A549 (cell line): ENCODE data around the gene FAM120A. TPM values are rescaled to one million over a fixed set of nuclear protein-coding genes. Genes with fewer than 3 reads are reported as not detected.

Experiments used
- ATAC-seq, 2 experiments: fragments of 200-7000 bp in 1 of 2; fragments of >200 bp in 1 of 2; cut with Nextera tagmentation in 1 of 2; cut with Tn5 transposase in 1 of 2; 3 replicates each; pipeline versions ENCODE4 v1.8.0 to v1.9.1; 2018 to 2020; ENCODE audit warnings: mild to moderate bottlenecking in 1 of 2, moderate library complexity in 1 of 2
- CTCF ChIA-PET: fragments of 300-600 bp; sonication (Branson Sonifier 250); formaldehyde crosslinking; extraction: SDS; loops from one replicate; lab custom pipeline; 2021; ENCODE audit warnings: antibody characterized with exemption, inconsistent platforms; lab: Yijun Ruan, JAX
- POLR2A ChIA-PET: fragments of 350-600 bp; formaldehyde crosslinking; extraction: SDS; loops from one replicate; lab custom pipeline; 2021; ENCODE audit warnings: antibody characterized with exemption, inconsistent platforms; lab: Yijun Ruan, JAX
- DNase-seq, 2 experiments: peaks; one replicate each; pipeline versions ENCODE4 v3.0.0 to v3.0.0-alpha.2; 2011 to 2016; ENCODE audit warnings: low read depth in 1 of 2, low spot score in 1 of 2
- FAIRE-seq: peaks from 2 replicates; lab custom pipeline; 2011; peaks lifted over from hg19 to GRCh38; lab: Jason Lieb, UNC
- H3K27ac ChIP-seq, 2 experiments: fragments of >200 bp; sonication (Bioruptor Twin); formaldehyde crosslinking; 3 replicates each; pipeline ENCODE4 v1.5.1; 2016 to 2017
- H3K4me1 ChIP-seq: fragments of >200 bp; sonication (Bioruptor Twin); formaldehyde crosslinking; 3 replicates; pipeline ENCODE4 v1.6.1; 2016
- H3K4me2 ChIP-seq: fragments of >200 bp; sonication (Bioruptor Twin); formaldehyde crosslinking; 3 replicates; pipeline ENCODE4 v1.6.1; 2016
- H3K4me3 ChIP-seq: fragments of >200 bp; sonication (Bioruptor Twin); formaldehyde crosslinking; 3 replicates; pipeline ENCODE4 v1.5.1; 2016
- H3K9me3 ChIP-seq: fragments of >200 bp; sonication (Bioruptor Twin); formaldehyde crosslinking; 3 replicates; pipeline ENCODE4 v1.6.1; 2016
- ATOH8 ChIP-seq: fragments of 250-450 bp; sonication (Bioruptor Pico); IDR thresholded peaks from 2 replicates; pipeline ENCODE4 v1.5.0; 2020; ENCODE audit warnings: low read depth, mild to moderate bottlenecking, moderate library complexity
- BCL3 ChIP-seq: fragments of >200 bp; sonication (Bioruptor Twin); formaldehyde crosslinking; IDR thresholded peaks from 3 replicates; pipeline ENCODE4 v1.6.1; 2016
- CBX8 ChIP-seq: fragments of 200-600 bp; sonication (generic); IDR thresholded peaks from 2 replicates; pipeline ENCODE4 v1.6.1; 2016
- CTCF ChIP-seq: fragments of >200 bp; sonication (Bioruptor Twin); formaldehyde crosslinking; IDR thresholded peaks from 3 replicates; pipeline ENCODE4 v1.5.1; 2016
- EHMT2 ChIP-seq: fragments of 200-600 bp; sonication (generic); IDR thresholded peaks from 2 replicates; pipeline ENCODE4 v1.6.1; 2016; ENCODE audit warnings: antibody characterized with exemption, low read depth, mild to moderate bottlenecking, moderate library complexity
- ESRRA ChIP-seq: fragments of 150-350 bp; IDR thresholded peaks from 2 replicates; pipeline ENCODE4 v1.6.1; 2014; ENCODE audit warnings: mild to moderate bottlenecking, low read length, borderline replicate concordance
- FOSL2 ChIP-seq, 2 experiments: fragments of 450-650 bp in 1 of 2; fragments of >200 bp in 1 of 2; sonication (Bioruptor Twin) in 1 of 2; formaldehyde crosslinking; IDR thresholded peaks; 2 replicates each; pipeline versions ENCODE4 v1.5.0 to v1.6.1; 2016 to 2020; ENCODE audit warnings: mild to moderate bottlenecking in 1 of 2, moderate library complexity in 1 of 2
- FOXS1 ChIP-seq: fragments of 250-450 bp; sonication (Bioruptor Pico); IDR thresholded peaks from 2 replicates; pipeline ENCODE4 v1.5.0; 2020; ENCODE audit warnings: mild to moderate bottlenecking, moderate library complexity
- HDAC2 ChIP-seq: fragments of 200-600 bp; sonication (generic); IDR thresholded peaks from 2 replicates; pipeline ENCODE4 v1.6.1; 2016
- HES2 ChIP-seq: fragments of >200 bp; sonication (Bioruptor Twin); formaldehyde crosslinking; IDR thresholded peaks from 2 replicates; pipeline ENCODE4 v1.6.1; 2016
- HOXB13 ChIP-seq: fragments of 250-450 bp; sonication (Bioruptor Pico); IDR thresholded peaks from 2 replicates; pipeline ENCODE4 v1.5.0; 2020; ENCODE audit warnings: low read depth, mild to moderate bottlenecking, moderate library complexity
- JUN ChIP-seq, 2 experiments: fragments of >200 bp; sonication (Bioruptor Twin); formaldehyde crosslinking; IDR thresholded peaks; 2 replicates in 1 of 2; 3 replicates in 1 of 2; pipeline ENCODE4 v1.6.1; 2016 to 2017
- KDM5A ChIP-seq: fragments of 200-600 bp; sonication (generic); IDR thresholded peaks from 2 replicates; pipeline ENCODE4 v1.6.1; 2016; ENCODE audit warnings: antibody characterized with exemption, mild to moderate bottlenecking
- MAFK ChIP-seq: fragments of 450-650 bp; IDR thresholded peaks from 2 replicates; pipeline ENCODE4 v1.6.1; 2014; ENCODE audit not compliant: partially characterized antibody
- MAX ChIP-seq: IDR thresholded peaks from 2 replicates; pipeline ENCODE4 v1.6.1; 2012
- MAZ ChIP-seq: fragments of 150-350 bp; IDR thresholded peaks from 2 replicates; pipeline ENCODE4 v1.6.1; 2014; ENCODE audit warnings: antibody characterized with exemption, low read depth, low read length, borderline replicate concordance
- NFE2L2 ChIP-seq: fragments of 150-350 bp; conservative IDR thresholded peaks from 2 replicates; pipeline ENCODE4 v1.6.1; 2014; ENCODE audit warnings: low read length
- NPAS2 ChIP-seq: fragments of 250-450 bp; sonication (Bioruptor Pico); IDR thresholded peaks from 2 replicates; pipeline ENCODE4 v1.8.0; 2022; ENCODE audit warnings: mild to moderate bottlenecking, moderate library complexity, borderline replicate concordance
- PHF8 ChIP-seq: fragments of 200-600 bp; sonication (generic); IDR thresholded peaks from 2 replicates; pipeline ENCODE4 v1.6.1; 2016; ENCODE audit warnings: low read depth, mild to moderate bottlenecking, antibody characterized with exemption, moderate library complexity, borderline replicate concordance
- POLR2A ChIP-seq: IDR thresholded peaks from 2 replicates; pipeline ENCODE4 v1.6.1; 2012; ENCODE audit warnings: mild to moderate bottlenecking, low read length
- POLR2AphosphoS2 ChIP-seq: conservative IDR thresholded peaks from 2 replicates; pipeline ENCODE4 v1.6.1; 2012; ENCODE audit warnings: low read length, improper control_type of control experiment, inconsistent platforms
- RAD21 ChIP-seq, 2 experiments: fragments of >200 bp in 1 of 2; sonication (Bioruptor Twin) in 1 of 2; formaldehyde crosslinking in 1 of 2; IDR thresholded peaks in 1 of 2; conservative IDR thresholded peaks in 1 of 2; 2 replicates in 1 of 2; 3 replicates in 1 of 2; pipeline ENCODE4 v1.6.1; 2012 to 2018; ENCODE audit warnings: inconsistent platforms in 1 of 2
- TFCP2L1 ChIP-seq: fragments of 250-450 bp; sonication (Bioruptor Pico); IDR thresholded peaks from 2 replicates; pipeline ENCODE4 v1.5.0; 2021; ENCODE audit warnings: mild to moderate bottlenecking
- TP53 ChIP-seq: fragments of 250-450 bp; sonication (Bioruptor Pico); IDR thresholded peaks from 2 replicates; pipeline ENCODE4 v1.5.0; 2021; ENCODE audit warnings: mild to moderate bottlenecking, moderate library complexity
- ZNF302 ChIP-seq: fragments of 250-450 bp; sonication (Bioruptor Pico); IDR thresholded peaks from 2 replicates; pipeline ENCODE4 v1.9.0; 2021; ENCODE audit warnings: inconsistent platforms, mild to moderate bottlenecking, moderate library complexity
- WGBS: methylation state at CpG from one replicate; pipeline ENCODE4 v1.1.6; 2017; ENCODE audit errors: missing lambda C conversion rate; 5-methylcytosine and 5-hydroxymethylcytosine counted together
- polyA plus RNA-seq, 4 experiments: library from polyadenylated mRNA; depleted of rRNA in 3 of 4; stranded (reverse); fragments of >200 nt; fragmentation: RNase III in 1 of 4; extraction: RNeasy Plus Mini Kit Qiagen cat#74134 plus additional on column Dnase treatment in 1 of 4; gene quantifications; 2 replicates in 3 of 4; 3 replicates in 1 of 4; pipeline ENCODE4 v1.2.3, GENCODE V29; 2011 to 2017

FAM120A gene
- polyA plus RNA-seq, 2 of the 4 experiments (the other 2 are of a cell fraction): 86.3 to 111 TPM

- TF ChIP-seq HES2: no peak
- no peak for TF ChIP-seq NFE2L2
- no peak for TF ChIP-seq NPAS2 (CRISPR knock-in tag)
- no peak for TF ChIP-seq TP53 (CRISPR knock-in tag)
Observed at GRCh38 chr9:93612796-93613154, 161.3 kb downstream of the FAM120A start (continued).

GRCh38 chr9:93613174-93613573 is 161.7 kb downstream of the FAM120A start:
- no peak for TF ChIP-seq POLR2A
- TF ChIP-seq BCL3: no peak
- no peak for TF ChIP-seq PHF8
- no peak for TF ChIP-seq POLR2AphosphoS2
- no peak for TF ChIP-seq ESRRA
- TF ChIP-seq RAD21 (conservative IDR thresholded peaks at IDR 0.05 in 1 of 2, IDR thresholded peaks at IDR 0.05 in 1 of 2): no peak
- FAIRE-seq (no peak), DNase-seq (no peak), ATAC-seq (no peak)
- POLR2A ChIA-PET: no interaction called here
- no peak overlapping the region for H3K4me3 ChIP-seq
- H3K4me1 ChIP-seq: no peaks in the 10 kb centered on the region
- H3K9me3 ChIP-seq: peaks cover 19% of the 10 kb centered on the region
- WGBS: 81% methylated on average over 5 of the region's 5 CpGs
- CTCF ChIA-PET: no interaction called here
- H3K4me2 ChIP-seq: no peak overlapping the region
- H3K27ac ChIP-seq: no peak overlapping the region

- POLR2A ChIA-PET: no interaction called here
Observed at GRCh38 chr9:93613791-93614190, 162.3 kb downstream of the FAM120A start.

More at GRCh38 chr9:93613791-93614190, 162.3 kb downstream of the FAM120A start:
- H3K4me3 ChIP-seq: no peak overlapping the region
- no peak for DNase-seq
- WGBS: 43% methylated on average over 2 of the region's 3 CpGs
- no peak for ATAC-seq
- peaks cover 18% of the 10 kb centered on the region for H3K9me3 ChIP-seq
- FAIRE-seq: no peak
- CTCF ChIA-PET: no interaction called here
- no peak overlapping the region for H3K27ac ChIP-seq
- H3K4me1 ChIP-seq: no peaks in the 10 kb centered on the region
- no peak for TF ChIP-seq ZNF302 (CRISPR knock-in tag)
- no peak for TF ChIP-seq NPAS2 (CRISPR knock-in tag)
- no peak for TF ChIP-seq TFCP2L1 (CRISPR knock-in tag)
- no peak for TF ChIP-seq HDAC2
- no peak for TF ChIP-seq KDM5A
- TF ChIP-seq HOXB13 (CRISPR knock-in tag): no peak
- no peak for TF ChIP-seq ATOH8 (CRISPR knock-in tag)
- TF ChIP-seq HES2: no peak
- TF ChIP-seq MAZ: no peak
- no peak for TF ChIP-seq CTCF
- no peak for TF ChIP-seq FOXS1 (CRISPR knock-in tag)
- no peak for TF ChIP-seq MAX
- TF ChIP-seq JUN (IDR thresholded peaks at IDR 0.05): no peak
- no peak for TF ChIP-seq EHMT2
- TF ChIP-seq MAFK: no peak
- TF ChIP-seq CBX8: no peak
- TF ChIP-seq FOSL2 (IDR thresholded peaks at IDR 0.05): no peak
- no peak for TF ChIP-seq FOSL2 (CRISPR knock-in tag; IDR thresholded peaks at IDR 0.05)
- TF ChIP-seq, all 56 proteins: peak for 0
- H3K4me2 ChIP-seq: no peak overlapping the region
